AG10803 (cell line): Measurements from ENCODE around the gene RALGAPA1.

Experiments used
- DNase-seq: peaks from one replicate; pipeline ENCODE4 v3.0.0; 2010; ENCODE audit warnings: low read depth
- H3K4me3 ChIP-seq: 2 replicates; pipeline ENCODE4 v1.5.1; 2011; ENCODE audit warnings: mild to moderate bottlenecking, low read length, control low read depth
- CTCF ChIP-seq: conservative IDR thresholded peaks from 2 replicates; pipeline ENCODE4 v1.5.1; 2011; ENCODE audit warnings: mild to moderate bottlenecking, low read length, control low read depth, inconsistent platforms

Gene RALGAPA1

GRCh38 chr14:35708062-35708461, 101.0 kb downstream of the RALGAPA1 start:
- no peak for DNase-seq
- H3K4me3 ChIP-seq, result no peak overlapping the region
- no peak for TF ChIP-seq CTCF

- no peak overlapping the region for H3K4me3 ChIP-seq
- DNase-seq, result no peak
- no peak for TF ChIP-seq CTCF
Measured at GRCh38 chr14:35705636-35706035, 103.5 kb downstream of the RALGAPA1 start.

GRCh38 chr14:35704793-35705493, 104.2 kb downstream of the RALGAPA1 start:
- no peak for TF ChIP-seq CTCF
- no peak for DNase-seq
- H3K4me3 ChIP-seq, result no peak overlapping the region

- no peak overlapping the region for H3K4me3 ChIP-seq
- DNase-seq, result no peak
- no peak for TF ChIP-seq CTCF
Measured at GRCh38 chr14:35701531-35701930, 107.6 kb downstream of the RALGAPA1 start.

GRCh38 chr14:35699791-35700444, 109.2 kb downstream of the RALGAPA1 start:
- TF ChIP-seq CTCF, result no peak
- H3K4me3 ChIP-seq, result no peak overlapping the region
- DNase-seq, result no peak

GRCh38 chr14:35696575-35696974, 112.5 kb downstream of the RALGAPA1 start:
- TF ChIP-seq CTCF, result no peak
- DNase-seq, result no peak
- no peak overlapping the region for H3K4me3 ChIP-seq

GRCh38 chr14:35696119-35696518, 113.0 kb downstream of the RALGAPA1 start:
- no peak for TF ChIP-seq CTCF

More at GRCh38 chr14:35696119-35696518, 113.0 kb downstream of the RALGAPA1 start:
- no peak for DNase-seq
- H3K4me3 ChIP-seq, result no peak overlapping the region
